Ishikawa (cell line): Measurements from ENCODE around the gene MYH6.

ENCODE experiments used
- CEBPB ChIP-seq: IDR thresholded peaks from 2 replicates; pipeline ENCODE4 v1.6.1; 2012
- CREB1 ChIP-seq: IDR thresholded peaks from 2 replicates; pipeline ENCODE4 v1.6.1; 2012; ENCODE audit warnings: low read depth
- EGR1 ChIP-seq: IDR thresholded peaks from 2 replicates; pipeline ENCODE4 v1.6.1; 2012
- EP300 ChIP-seq: IDR thresholded peaks from 2 replicates; pipeline ENCODE4 v1.6.1; 2012; ENCODE audit warnings: borderline replicate concordance
- FOXM1 ChIP-seq: IDR thresholded peaks from 2 replicates; pipeline ENCODE4 v1.6.1; 2012; ENCODE audit warnings: low read depth, borderline replicate concordance
- NFIC ChIP-seq: IDR thresholded peaks from 2 replicates; pipeline ENCODE4 v1.6.1; 2012
- RAD21 ChIP-seq: IDR thresholded peaks from 2 replicates; pipeline ENCODE4 v1.6.1; 2012; ENCODE audit warnings: low read depth
- REST ChIP-seq: IDR thresholded peaks from 2 replicates; pipeline ENCODE4 v1.6.1; 2012; ENCODE audit warnings: low read depth, mild to moderate bottlenecking
- TAF1 ChIP-seq: IDR thresholded peaks from 2 replicates; pipeline ENCODE4 v1.6.1; 2012; ENCODE audit warnings: low read depth, mild to moderate bottlenecking
- TCF12 ChIP-seq: IDR thresholded peaks from 2 replicates; pipeline ENCODE4 v1.6.1; 2012; ENCODE audit warnings: low read depth
- TEAD4 ChIP-seq: IDR thresholded peaks from 2 replicates; pipeline ENCODE4 v1.6.1; 2012
- YY1 ChIP-seq: IDR thresholded peaks from 2 replicates; pipeline ENCODE4 v1.6.1; 2012; ENCODE audit warnings: low read depth
- ZBTB7A ChIP-seq: IDR thresholded peaks from 2 replicates; pipeline ENCODE4 v1.6.1; 2012; ENCODE audit warnings: low read depth
- TF ChIP-seq, protein P1 (sequence below): IDR thresholded peaks from 2 replicates; pipeline ENCODE4 v1.6.1; 2012
- TF ChIP-seq, protein P2 (sequence below): IDR thresholded peaks from 2 replicates; pipeline ENCODE4 v1.6.1; 2012

Gene MYH6

GRCh38 chr14:23399136-23399535, 8.9 kb downstream of the MYH6 start:
- TF ChIP-seq, protein P1, sequence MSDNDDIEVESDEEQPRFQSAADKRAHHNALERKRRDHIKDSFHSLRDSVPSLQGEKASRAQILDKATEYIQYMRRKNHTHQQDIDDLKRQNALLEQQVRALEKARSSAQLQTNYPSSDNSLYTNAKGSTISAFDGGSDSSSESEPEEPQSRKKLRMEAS: no peak
- TF ChIP-seq YY1: no peak

DNA sequence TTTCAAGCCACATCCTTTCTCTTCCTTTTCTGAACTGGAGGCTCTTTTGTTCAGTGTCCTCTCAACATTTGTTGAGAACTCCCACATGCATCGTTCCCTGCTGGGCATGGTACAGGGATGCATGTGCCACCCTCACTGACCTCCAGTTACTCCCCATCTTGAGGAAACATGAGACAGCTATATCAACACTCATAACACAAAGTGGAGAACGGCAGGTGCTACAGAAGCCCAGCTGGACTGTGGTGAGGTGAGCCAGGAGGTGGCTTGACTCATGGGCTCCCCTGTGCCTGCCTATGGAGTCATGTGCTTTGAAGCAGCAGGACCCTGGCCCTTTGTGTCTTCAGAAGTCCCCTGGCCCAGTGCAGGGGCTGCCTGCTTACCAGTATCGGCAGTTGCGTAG, 9.7 kb downstream of the MYH6 start:
- TF ChIP-seq REST (no peak), TAF1 (no peak), RAD21 (no peak), CREB1 (no peak), FOXM1 (no peak), ZBTB7A (no peak), YY1 (no peak), EGR1 (no peak), TCF12 (no peak)
- TF ChIP-seq, protein P2, sequence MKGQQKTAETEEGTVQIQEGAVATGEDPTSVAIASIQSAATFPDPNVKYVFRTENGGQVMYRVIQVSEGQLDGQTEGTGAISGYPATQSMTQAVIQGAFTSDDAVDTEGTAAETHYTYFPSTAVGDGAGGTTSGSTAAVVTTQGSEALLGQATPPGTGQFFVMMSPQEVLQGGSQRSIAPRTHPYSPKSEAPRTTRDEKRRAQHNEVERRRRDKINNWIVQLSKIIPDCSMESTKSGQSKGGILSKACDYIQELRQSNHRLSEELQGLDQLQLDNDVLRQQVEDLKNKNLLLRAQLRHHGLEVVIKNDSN: no peak

DNA sequence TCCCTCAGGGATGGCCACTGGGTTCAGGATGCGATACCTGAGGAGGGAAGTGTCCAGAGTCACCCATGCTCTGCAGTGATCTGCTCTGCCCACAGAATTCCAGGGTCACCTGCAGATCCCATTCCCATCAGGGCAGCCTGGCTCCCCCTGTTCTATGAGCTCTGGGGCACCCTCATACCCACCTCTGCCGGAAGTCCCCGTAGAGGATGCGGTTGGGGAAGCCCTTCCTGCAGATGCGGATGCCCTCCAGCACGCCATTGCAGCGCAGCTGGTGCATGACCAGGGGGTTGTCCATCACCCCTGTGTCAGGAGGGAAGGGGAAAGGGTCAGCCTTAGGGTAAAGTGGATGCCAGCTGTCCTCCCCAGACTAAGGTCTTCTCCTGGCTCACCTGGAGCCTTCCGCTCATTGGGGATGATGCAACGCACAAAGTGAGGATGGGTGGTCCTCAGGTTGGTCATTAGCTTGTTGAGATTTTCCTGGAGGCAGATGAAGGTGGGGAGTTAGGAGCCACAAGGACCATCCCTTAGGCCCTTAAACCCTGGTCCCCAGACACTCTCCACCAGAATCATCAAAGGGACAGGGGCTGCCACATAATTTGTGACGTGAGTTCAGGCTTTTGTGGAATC, 11.2 kb downstream of the MYH6 start:
- TF ChIP-seq EGR1 (no peak), CREB1 (no peak), TCF12 (no peak), CEBPB (no peak), TAF1 (no peak), RAD21 (no peak), EP300 (no peak), FOXM1 (no peak)

DNA sequence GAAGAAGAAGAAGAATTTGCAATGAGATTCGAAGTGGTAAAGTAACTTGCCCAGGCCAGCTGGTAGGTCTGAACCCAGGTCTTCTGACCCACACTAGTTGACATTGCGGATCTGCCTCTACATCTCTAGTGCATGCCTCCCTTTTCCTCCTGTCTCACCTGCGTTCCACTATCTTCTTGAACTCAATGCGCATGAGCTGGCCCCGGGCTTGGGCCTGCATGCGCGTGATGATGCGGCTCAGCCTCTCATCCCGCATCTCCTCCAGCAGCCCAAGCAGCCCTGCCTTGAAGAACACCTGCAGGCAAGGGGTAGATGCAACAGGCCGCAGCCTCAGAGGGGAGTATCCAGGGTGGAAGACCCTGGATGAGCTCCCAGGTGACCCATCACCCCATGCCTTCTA, 11.9 kb downstream of the MYH6 start:
- TF ChIP-seq CREB1: no peak
- TF ChIP-seq NFIC: no peak
- no peak for TF ChIP-seq TCF12
- TF ChIP-seq EGR1: no peak
- no peak for TF ChIP-seq TAF1
- TF ChIP-seq RAD21: no peak
- TF ChIP-seq, protein P1: no peak
- TF ChIP-seq TEAD4: no peak

DNA sequence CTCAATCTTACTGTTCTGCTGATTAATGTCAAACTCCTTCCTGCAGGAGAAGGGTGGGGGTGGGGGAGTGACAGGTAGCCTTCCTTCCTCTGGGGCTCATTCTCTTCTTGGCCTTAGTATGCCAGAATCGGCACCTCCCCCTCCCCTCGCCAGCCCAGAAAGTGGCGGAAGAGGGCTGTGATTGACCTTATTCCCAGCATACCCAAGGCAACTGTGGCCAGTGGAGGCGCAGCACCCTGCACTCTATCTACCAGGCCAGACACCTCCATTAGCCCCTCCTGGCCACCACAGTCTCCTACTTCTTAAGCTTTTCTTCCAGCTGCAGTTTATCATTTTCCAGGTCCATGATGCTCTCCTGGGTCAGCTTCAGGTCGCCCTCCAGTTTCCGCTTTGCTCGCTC, 15.5 kb downstream of the MYH6 start:
- no peak for TF ChIP-seq CREB1
- TF ChIP-seq CEBPB: no peak
- TF ChIP-seq, protein P2: no peak
- TF ChIP-seq EGR1: no peak
- no peak for TF ChIP-seq NFIC
- TF ChIP-seq ZBTB7A: no peak
- TF ChIP-seq, protein P1: no peak
- TF ChIP-seq YY1: no peak

- TF ChIP-seq EGR1: no peak
- TF ChIP-seq, protein P1: no peak
- no peak for TF ChIP-seq TEAD4
- no peak for TF ChIP-seq FOXM1
- TF ChIP-seq EP300: no peak
- no peak for TF ChIP-seq ZBTB7A
- TF ChIP-seq REST: no peak
- TF ChIP-seq NFIC: no peak
- TF ChIP-seq TAF1: no peak
- TF ChIP-seq TCF12: no peak
These were observed 18.7 kb downstream of the MYH6 start for GRCh38 chr14:23389396-23389795.
